CD14-positive monocyte (primary cell): ENCODE data around the gene IFTAP. TPM values are rescaled to one million over a fixed set of nuclear protein-coding genes. Genes with fewer than 3 reads are reported as not detected.

Experiments
- DNase-seq, 3 donors: peaks; one replicate each; pipeline ENCODE4 v3.0.0-alpha.2; 2011 to 2022
- H2AFZ ChIP-seq: 2 replicates; pipeline ENCODE4 v1.6.0; 2012; ENCODE audit warnings: mild to moderate bottlenecking, low read depth, low read length, inconsistent platforms; ENCODE audit not compliant: insufficient read depth, poor library complexity, severe bottlenecking
- H3K27ac ChIP-seq, 2 donors: 1 replicate in 1 of 2; 2 replicates in 1 of 2; pipeline ENCODE4 v1.5.1; 2012 to 2013; ENCODE audit warnings: low read length in 2 of 2, control low read depth in 1 of 2, inconsistent platforms in 1 of 2, low read depth in 1 of 2, mild to moderate bottlenecking in 1 of 2
- H3K27me3 ChIP-seq, 2 donors: one replicate each; pipeline versions ENCODE4 v1.6.0 to v1.6.1; 2011 to 2013; ENCODE audit warnings: low read length in 2 of 2; ENCODE audit not compliant: control insufficient read depth in 2 of 2, insufficient read depth in 2 of 2
- H3K36me3 ChIP-seq, 2 donors: replicated peaks in 1 of 2; 1 replicate in 1 of 2; 2 replicates in 1 of 2; pipeline versions ENCODE4 v1.5.1 to v1.6.1; 2012 to 2013; ENCODE audit warnings: low read length in 2 of 2, control low read depth in 1 of 2, inconsistent platforms in 1 of 2, mild to moderate bottlenecking in 1 of 2; ENCODE audit not compliant: insufficient read depth in 2 of 2, control insufficient read depth in 1 of 2
- H3K4me1 ChIP-seq, 2 donors: 1 replicate in 1 of 2; 2 replicates in 1 of 2; pipeline versions ENCODE4 v1.5.1 to v1.6.1; 2012 to 2013; ENCODE audit warnings: low read length in 2 of 2, control low read depth in 1 of 2, inconsistent platforms in 1 of 2, mild to moderate bottlenecking in 1 of 2, moderate library complexity in 1 of 2; ENCODE audit not compliant: insufficient read depth in 2 of 2, control insufficient read depth in 1 of 2
- H3K4me2 ChIP-seq: replicated peaks from 2 replicates; pipeline ENCODE3; 2012; ENCODE audit warnings: low read length, moderate library complexity, mild to moderate bottlenecking; ENCODE audit not compliant: poor library complexity, severe bottlenecking; ENCODE audit errors: extremely low read depth
- H3K4me3 ChIP-seq, 3 experiments: fragments of 200-600 bp in 1 of 3; sonication (generic) in 1 of 3; replicated peaks in 1 of 3; 1 replicate in 2 of 3; 2 replicates in 1 of 3; pipeline ENCODE4 v1.5.1; 2011 to 2013; ENCODE audit warnings: low read length in 3 of 3, mild to moderate bottlenecking in 3 of 3, control low read depth in 2 of 3, low read depth in 2 of 3, inconsistent platforms in 1 of 3, moderate library complexity in 1 of 3
- H3K79me2 ChIP-seq: 2 replicates; pipeline ENCODE4 v1.6.0; 2012; ENCODE audit warnings: mild to moderate bottlenecking, control low read depth, inconsistent platforms, low read length, moderate library complexity; ENCODE audit not compliant: insufficient read depth
- H3K9ac ChIP-seq: 2 replicates; pipeline ENCODE4 v1.6.0; 2017; ENCODE audit warnings: low read length, mild to moderate bottlenecking; ENCODE audit not compliant: insufficient read depth, poor library complexity, severe bottlenecking
- H3K9me3 ChIP-seq, 2 donors: replicated peaks in 1 of 2; 1 replicate in 1 of 2; 2 replicates in 1 of 2; pipeline versions ENCODE4 v1.5.1 to v1.6.1; 2012 to 2013; ENCODE audit warnings: low read length in 2 of 2, control low read depth in 1 of 2; ENCODE audit not compliant: control insufficient read depth in 1 of 2, insufficient read depth in 1 of 2
- H4K20me1 ChIP-seq: 2 replicates; pipeline ENCODE4 v1.6.0; 2012; ENCODE audit warnings: mild to moderate bottlenecking, low read length, control low read depth, moderate library complexity; ENCODE audit not compliant: insufficient read depth
- H3K27ac Mint-ChIP-seq, 7 donors: one replicate each; pipeline ENCODE4 v1.8.0; 2020; ENCODE audit warnings: mild to moderate bottlenecking in 7 of 7, mixed read lengths in 7 of 7, moderate library complexity in 6 of 7, inconsistent platforms in 2 of 7
- H3K27me3 Mint-ChIP-seq, 3 donors: one replicate each; pipeline ENCODE4 v1.8.0; 2021 to 2022; ENCODE audit warnings: low read depth in 3 of 3, mild to moderate bottlenecking in 3 of 3, mixed read lengths in 3 of 3, moderate library complexity in 3 of 3, inconsistent platforms in 1 of 3
- H3K36me3 Mint-ChIP-seq, 2 donors: one replicate each; pipeline ENCODE4 v1.8.0; 2020; ENCODE audit warnings: mixed read lengths in 2 of 2, inconsistent platforms in 1 of 2, mild to moderate bottlenecking in 1 of 2
- H3K4me1 Mint-ChIP-seq: one replicate; pipeline ENCODE4 v1.8.0; 2020; ENCODE audit warnings: mild to moderate bottlenecking, mixed read lengths
- H3K4me3 Mint-ChIP-seq, 2 donors: one replicate each; pipeline ENCODE4 v1.8.0; 2020; ENCODE audit warnings: mild to moderate bottlenecking in 2 of 2, mixed read lengths in 2 of 2, moderate library complexity in 1 of 2
- H3K9me3 Mint-ChIP-seq, 7 donors: one replicate each; pipeline ENCODE4 v1.8.0; 2020 to 2022; ENCODE audit warnings: mixed read lengths in 7 of 7, mild to moderate bottlenecking in 6 of 7, moderate library complexity in 6 of 7, inconsistent platforms in 2 of 7
- CTCF ChIP-seq: fragments of 200-600 bp; IDR thresholded peaks from one replicate; pipeline ENCODE4 v1.8.0; 2022; ENCODE audit warnings: antibody characterized with exemption, mild to moderate bottlenecking
- WGBS: methylation state at CpG from one replicate; pipeline ENCODE4 v1.1.5; 2013; ENCODE audit warnings: missing lambda C conversion rate; ENCODE audit not compliant: insufficient coverage; 5-methylcytosine and 5-hydroxymethylcytosine counted together
- intact Hi-C, 2 donors: fragments of 100-400 bp; cut with micrococcal nuclease; formaldehyde crosslinking; loops; one replicate each; pipeline versions ENCODE4 v1.15.0 to v1.15.1; 2023
- polyA plus RNA-seq, 3 donors: library from polyadenylated mRNA; depleted of rRNA in 1 of 3; unstranded in 2 of 3; stranded (reverse) in 1 of 3; fragments of 300-500 nt in 2 of 3; fragments of >200 nt in 1 of 3; fragmentation: Illumina TruSeq in 2 of 3; gene quantifications; 1 replicate in 2 of 3; 2 replicates in 1 of 3; pipeline ENCODE4 v1.2.3, GENCODE V29; 2012 to 2021

IFTAP gene
- polyA plus RNA-seq, 3 donors, result 5.0 to 18.7 (median 13.9) TPM

DNA sequence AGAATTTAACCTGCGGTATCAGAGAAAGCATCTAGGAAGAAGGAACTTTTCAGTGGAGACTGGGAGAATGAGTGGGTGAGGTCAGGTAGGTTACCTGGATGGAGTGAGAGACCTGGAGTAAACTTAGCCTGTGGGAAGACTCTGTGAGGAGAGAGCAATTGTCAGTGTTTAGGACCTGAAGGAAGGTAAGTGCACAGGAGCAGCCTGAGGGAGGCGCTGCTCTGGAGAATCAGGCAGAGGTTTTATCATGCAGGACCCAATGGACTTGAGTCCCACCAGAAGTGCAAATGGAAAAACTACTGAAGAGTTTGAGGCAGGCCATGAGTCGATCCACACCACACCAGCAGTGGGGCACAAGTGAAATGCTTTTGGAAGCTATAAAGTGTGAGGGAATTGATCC, 10.6 kb upstream of the IFTAP start:
- Mint-ChIP-seq H3K36me3 (no peaks in the 10 kb centered on the region), H3K4me3 (no peak overlapping the region)
- peaks cover 0 to 3% of the 10 kb centered on the region in 2 donors for H3K27me3 ChIP-seq

GRCh38 chr11:36586543-36586942, 7.8 kb upstream of the IFTAP start:
- H4K20me1 ChIP-seq, result no peaks in the 10 kb centered on the region

More for the DNA sequence above, 10.6 kb upstream of the IFTAP start:
- intact Hi-C loops, result no loop called here
- Histone ChIP-seq H4K20me1 (no peaks in the 10 kb centered on the region), H3K36me3 (no peaks in the 10 kb centered on the region), H3K27ac (no peak overlapping the region), H3K4me2 (no peak overlapping the region), H3K79me2 (no peaks in the 10 kb centered on the region), H3K4me1 (no peaks in the 10 kb centered on the region), H3K9ac (no peak overlapping the region), H2AFZ (peak overlapping the region; percentile 33), H3K4me3 (no peak overlapping the region), H3K9me3 (peaks cover 0 to 8% of the 10 kb centered on the region in 2 donors)
- 97% methylated on average over 2 of the region's 3 CpGs for WGBS
- H3K4me1 Mint-ChIP-seq, result peaks cover 2% of the 10 kb centered on the region
- peaks cover 2 to 7% (median 2%) of the 10 kb centered on the region in 7 donors for H3K9me3 Mint-ChIP-seq
- peaks cover 0 to 4% (median 4%) of the 10 kb centered on the region in 3 donors for H3K27me3 Mint-ChIP-seq
- no peak overlapping the region for H3K27ac Mint-ChIP-seq
- no peak for DNase-seq
- TF ChIP-seq CTCF, result no peak

More at GRCh38 chr11:36586543-36586942, 7.8 kb upstream of the IFTAP start:
- no peak overlapping the region for H3K9ac ChIP-seq
- H3K27me3 Mint-ChIP-seq, result peaks cover 8 to 18% (median 13%) of the 10 kb centered on the region in 3 donors
- no peaks in the 10 kb centered on the region for H3K36me3 Mint-ChIP-seq
- TF ChIP-seq CTCF, result no peak
- peaks cover 2 to 5% (median 2%) of the 10 kb centered on the region in 7 donors for H3K9me3 Mint-ChIP-seq
- H3K4me1 Mint-ChIP-seq, result peaks cover 2% of the 10 kb centered on the region
- no peaks in the 10 kb centered on the region for H3K79me2 ChIP-seq
- H3K27ac ChIP-seq, result no peak overlapping the region
- no peaks in the 10 kb centered on the region for H3K36me3 ChIP-seq
- H3K4me1 ChIP-seq, result no peaks in the 10 kb centered on the region
- no peak overlapping the region for H3K27ac Mint-ChIP-seq
- no peak overlapping the region for H3K4me3 Mint-ChIP-seq
- H3K27me3 ChIP-seq, result peaks cover 12 to 19% of the 10 kb centered on the region in 2 donors
- H3K4me2 ChIP-seq, result no peak overlapping the region
- DNase-seq, result peak; percentile 11 to 30 (median 30)
- intact Hi-C loops, result no loop called here
- no peak overlapping the region for H3K4me3 ChIP-seq
- no peak overlapping the region for H2AFZ ChIP-seq
- peaks cover 0 to 2% of the 10 kb centered on the region in 2 donors for H3K9me3 ChIP-seq
